Liver (tissue), 9 donors: ENCODE results near the gene CELF2. TPM values are rescaled to one million over a fixed set of nuclear protein-coding genes. Genes with fewer than 3 reads are reported as not detected.

Experiments used
- DNase-seq: peaks from one replicate; pipeline ENCODE4 v3.0.0-alpha.2; 2017; ENCODE audit warnings: low spot score
- H3K27ac ChIP-seq, 2 donors: one replicate each; pipeline ENCODE4 v1.7.0; 2013; ENCODE audit warnings: inconsistent platforms in 2 of 2, low read length in 2 of 2, control low read depth in 1 of 2, low read depth in 1 of 2, mild to moderate bottlenecking in 1 of 2
- H3K27me3 ChIP-seq, 4 donors: one replicate each; pipeline versions ENCODE4 v1.6.1 to v1.7.0; 2013; ENCODE audit warnings: low read length in 3 of 4, inconsistent platforms in 1 of 4, mild to moderate bottlenecking in 1 of 4, moderate library complexity in 1 of 4; ENCODE audit not compliant: control insufficient read depth in 4 of 4, insufficient read depth in 4 of 4
- H3K36me3 ChIP-seq, 4 donors: one replicate each; pipeline versions ENCODE4 v1.6.1 to v1.7.0; 2013; ENCODE audit warnings: low read length in 3 of 4, mild to moderate bottlenecking in 3 of 4, low read depth in 1 of 4, moderate library complexity in 1 of 4; ENCODE audit not compliant: control insufficient read depth in 4 of 4, insufficient read depth in 3 of 4
- H3K4me1 ChIP-seq, 4 donors: one replicate each; pipeline versions ENCODE4 v1.6.1 to v1.7.0; 2013; ENCODE audit warnings: low read length in 3 of 4, mild to moderate bottlenecking in 3 of 4, moderate library complexity in 1 of 4; ENCODE audit not compliant: control insufficient read depth in 4 of 4, insufficient read depth in 4 of 4
- H3K4me3 ChIP-seq, 3 donors: one replicate each; pipeline versions ENCODE4 v1.6.1 to v1.7.0; 2013; ENCODE audit warnings: low read length in 3 of 3, control low read depth in 1 of 3, low read depth in 1 of 3, mild to moderate bottlenecking in 1 of 3
- H3K9ac ChIP-seq, 2 donors: one replicate each; pipeline ENCODE4 v1.7.0; 2013; ENCODE audit warnings: low read length in 2 of 2, mild to moderate bottlenecking in 2 of 2, moderate library complexity in 2 of 2, control low read depth in 1 of 2, low read depth in 1 of 2
- H3K9me3 ChIP-seq, 4 donors: one replicate each; pipeline versions ENCODE4 v1.6.1 to v1.7.0; 2013; ENCODE audit warnings: low read length in 3 of 4; ENCODE audit not compliant: control insufficient read depth in 4 of 4
- EGR1 ChIP-seq, 2 donors: IDR thresholded peaks; 2 replicates each; pipeline ENCODE4 v1.6.1; 2016 to 2018; ENCODE audit warnings: antibody characterized with exemption in 2 of 2, low read depth in 2 of 2
- FOXA1 ChIP-seq: IDR thresholded peaks from 2 replicates; pipeline ENCODE4 v1.6.1; 2016; ENCODE audit warnings: antibody characterized with exemption
- FOXA2 ChIP-seq: IDR thresholded peaks from 2 replicates; pipeline ENCODE4 v1.6.1; 2016; ENCODE audit warnings: antibody characterized with exemption
- GABPA ChIP-seq, 2 donors: IDR thresholded peaks in 1 of 2; conservative IDR thresholded peaks in 1 of 2; 2 replicates each; pipeline ENCODE4 v1.6.1; 2016; ENCODE audit warnings: antibody characterized with exemption in 2 of 2, mild to moderate bottlenecking in 1 of 2, moderate library complexity in 1 of 2
- HNF4A ChIP-seq, 2 donors: conservative IDR thresholded peaks; 2 replicates each; pipeline ENCODE4 v1.6.1; 2016; ENCODE audit warnings: antibody characterized with exemption in 2 of 2, mild to moderate bottlenecking in 2 of 2
- HNF4G ChIP-seq: IDR thresholded peaks from 2 replicates; pipeline ENCODE4 v1.6.1; 2016; ENCODE audit warnings: antibody characterized with exemption
- JUND ChIP-seq, 2 donors: IDR thresholded peaks; 2 replicates each; pipeline ENCODE4 v1.6.1; 2016; ENCODE audit warnings: antibody characterized with exemption in 2 of 2
- NR2F2 ChIP-seq: IDR thresholded peaks from 2 replicates; pipeline ENCODE4 v1.6.1; 2016; ENCODE audit warnings: antibody characterized with exemption
- RAD21 ChIP-seq, 2 donors: IDR thresholded peaks; 2 replicates each; pipeline ENCODE4 v1.6.1; 2016; ENCODE audit warnings: antibody characterized with exemption in 2 of 2, mild to moderate bottlenecking in 2 of 2
- RXRA ChIP-seq, 2 donors: IDR thresholded peaks; 2 replicates each; pipeline ENCODE4 v1.6.1; 2017 to 2018; ENCODE audit warnings: antibody characterized with exemption in 2 of 2, mild to moderate bottlenecking in 1 of 2
- SP1 ChIP-seq: IDR thresholded peaks from 2 replicates; pipeline ENCODE4 v1.6.1; 2018; ENCODE audit warnings: antibody characterized with exemption, mild to moderate bottlenecking
- TAF1 ChIP-seq: conservative IDR thresholded peaks from 2 replicates; pipeline ENCODE4 v1.6.1; 2016; ENCODE audit warnings: antibody characterized with exemption, mild to moderate bottlenecking
- YY1 ChIP-seq: IDR thresholded peaks from 2 replicates; pipeline ENCODE4 v1.6.1; 2016; ENCODE audit warnings: antibody characterized with exemption, mild to moderate bottlenecking
- WGBS: extraction: QIAGEN DNeasy Blood & Tissue Kit; methylation state at CpG from one replicate; pipeline ENCODE4 v1.1.7; 2013; 5-methylcytosine and 5-hydroxymethylcytosine counted together
- polyA plus RNA-seq, 2 donors: library from polyadenylated mRNA; stranded (reverse) in 1 of 2; unstranded in 1 of 2; fragments of 200-250 nt in 1 of 2; fragments of >200 nt in 1 of 2; fragmentation: Nextera tagmentation in 1 of 2; extraction: Ambion mirVana in 1 of 2; gene quantifications; one replicate each; pipeline versions ENCODE4 v1.2.1 to v1.2.3, GENCODE V29; 2013 to 2015
- total RNA-seq, 2 donors: library from RNA; depleted of rRNA; stranded (reverse); fragments of >200 nt; gene quantifications; one replicate each; pipeline ENCODE4 v1.2.3, GENCODE V29; 2014
- TF ChIP-seq, protein P1 (sequence below): IDR thresholded peaks from 2 replicates; pipeline ENCODE4 v1.6.1; 2016; ENCODE audit warnings: antibody characterized with exemption
- TF ChIP-seq, protein P2 (sequence below): IDR thresholded peaks from 2 replicates; pipeline ENCODE4 v1.6.1; 2016; ENCODE audit warnings: antibody characterized with exemption
- TF ChIP-seq, protein P3 (sequence below): fragments of 150-350 bp; IDR thresholded peaks from 2 replicates; pipeline ENCODE4 v1.5.1; 2017; ENCODE audit warnings: improper control_type of control experiment, low read depth, low read length; ENCODE audit not compliant: missing input control
- TF ChIP-seq, protein P4 (sequence below): IDR thresholded peaks from 2 replicates; pipeline ENCODE4 v1.6.1; 2016; ENCODE audit warnings: antibody characterized with exemption, mild to moderate bottlenecking
- TF ChIP-seq, protein P5 (sequence below): IDR thresholded peaks from 2 replicates; pipeline ENCODE4 v1.6.1; 2016; ENCODE audit warnings: antibody characterized with exemption
- donor health status: healthy.
- donor health status: healthy.
- donor health status: healthy.
- donor health status: healthy.
- donor health status: healthy.

The CELF2 gene
- total and polyA plus RNA-seq, 4 donors = 1.4 to 8.5 (median 5.6) TPM

DNA sequence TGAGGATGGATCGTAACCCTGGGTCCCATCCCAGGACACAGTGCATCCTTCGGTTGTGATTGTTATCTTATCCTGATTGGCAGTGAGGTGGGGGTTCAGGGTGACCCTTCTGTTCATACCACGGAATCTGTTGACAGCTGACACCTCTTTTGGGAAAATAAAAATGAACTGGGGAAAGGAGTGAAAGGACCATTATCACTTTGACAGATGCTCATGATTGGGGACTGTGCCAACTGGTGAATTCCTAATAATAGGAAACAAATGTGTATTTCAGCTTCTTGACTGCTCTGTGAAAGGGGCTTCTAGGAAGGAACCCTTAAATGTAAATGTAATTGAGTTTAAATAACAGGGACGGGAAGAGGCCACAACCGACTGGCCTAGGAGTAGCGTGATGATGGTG lies 65.4 kb downstream of the CELF2 start:
- Histone ChIP-seq H3K27me3 (no peaks in the 10 kb centered on the region), H3K4me3 (no peak overlapping the region), H3K36me3 (no peaks in the 10 kb centered on the region), H3K27ac (no peak overlapping the region), H3K9ac (no peak overlapping the region), H3K9me3 (peaks cover 0 to 1% (median 0%) of the 10 kb centered on the region in 4 donors), H3K4me1 (no peaks in the 10 kb centered on the region)
- no peak for TF ChIP-seq FOXA1
- no peak for DNase-seq
- 81% methylated on average over 6 of the region's 6 CpGs for WGBS

DNA sequence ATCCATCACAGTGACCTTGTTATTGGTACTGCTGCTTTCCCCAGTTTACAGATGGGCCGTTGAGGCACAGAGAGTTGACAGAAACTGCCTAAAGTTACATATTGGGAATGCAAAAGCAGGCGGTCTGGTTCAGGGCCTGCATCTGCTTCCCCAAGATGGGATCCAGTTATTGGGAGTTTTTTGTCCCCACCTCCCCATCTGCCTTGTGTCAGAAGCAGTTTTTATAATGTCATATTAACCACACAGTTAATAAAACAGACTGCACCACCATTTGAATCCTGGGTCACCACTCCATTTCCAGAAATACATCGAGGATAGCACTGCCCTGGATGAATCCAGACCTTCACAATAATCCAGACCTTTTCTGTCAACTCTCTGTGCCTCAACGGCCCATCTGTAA lies 67.9 kb downstream of the CELF2 start:
- WGBS = 69% methylated on average over 4 of the region's 4 CpGs

More for the DNA sequence above, 67.9 kb downstream of the CELF2 start:
- no peaks in the 10 kb centered on the region for H3K27me3 ChIP-seq
- DNase-seq = no peak
- H3K36me3 ChIP-seq = no peaks in the 10 kb centered on the region
- no peak overlapping the region for H3K9ac ChIP-seq
- H3K9me3 ChIP-seq = peaks cover 0 to 3% (median 0%) of the 10 kb centered on the region in 4 donors
- TF ChIP-seq SP1 = no peak
- TF ChIP-seq, protein P1, sequence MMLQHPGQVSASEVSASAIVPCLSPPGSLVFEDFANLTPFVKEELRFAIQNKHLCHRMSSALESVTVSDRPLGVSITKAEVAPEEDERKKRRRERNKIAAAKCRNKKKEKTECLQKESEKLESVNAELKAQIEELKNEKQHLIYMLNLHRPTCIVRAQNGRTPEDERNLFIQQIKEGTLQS = no peak
- TF ChIP-seq, protein P2, sequence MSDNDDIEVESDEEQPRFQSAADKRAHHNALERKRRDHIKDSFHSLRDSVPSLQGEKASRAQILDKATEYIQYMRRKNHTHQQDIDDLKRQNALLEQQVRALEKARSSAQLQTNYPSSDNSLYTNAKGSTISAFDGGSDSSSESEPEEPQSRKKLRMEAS = no peak
- TF ChIP-seq NR2F2 = no peak
- TF ChIP-seq GABPA (IDR thresholded peaks at IDR 0.05 in 1 of 2, conservative IDR thresholded peaks at IDR 0.05 in 1 of 2) = no peak
- TF ChIP-seq HNF4A (conservative IDR thresholded peaks at IDR 0.05) = no peak
- TF ChIP-seq RAD21 (IDR thresholded peaks at IDR 0.05) = no peak
- no peak for TF ChIP-seq FOXA2
- TF ChIP-seq, protein P3, sequence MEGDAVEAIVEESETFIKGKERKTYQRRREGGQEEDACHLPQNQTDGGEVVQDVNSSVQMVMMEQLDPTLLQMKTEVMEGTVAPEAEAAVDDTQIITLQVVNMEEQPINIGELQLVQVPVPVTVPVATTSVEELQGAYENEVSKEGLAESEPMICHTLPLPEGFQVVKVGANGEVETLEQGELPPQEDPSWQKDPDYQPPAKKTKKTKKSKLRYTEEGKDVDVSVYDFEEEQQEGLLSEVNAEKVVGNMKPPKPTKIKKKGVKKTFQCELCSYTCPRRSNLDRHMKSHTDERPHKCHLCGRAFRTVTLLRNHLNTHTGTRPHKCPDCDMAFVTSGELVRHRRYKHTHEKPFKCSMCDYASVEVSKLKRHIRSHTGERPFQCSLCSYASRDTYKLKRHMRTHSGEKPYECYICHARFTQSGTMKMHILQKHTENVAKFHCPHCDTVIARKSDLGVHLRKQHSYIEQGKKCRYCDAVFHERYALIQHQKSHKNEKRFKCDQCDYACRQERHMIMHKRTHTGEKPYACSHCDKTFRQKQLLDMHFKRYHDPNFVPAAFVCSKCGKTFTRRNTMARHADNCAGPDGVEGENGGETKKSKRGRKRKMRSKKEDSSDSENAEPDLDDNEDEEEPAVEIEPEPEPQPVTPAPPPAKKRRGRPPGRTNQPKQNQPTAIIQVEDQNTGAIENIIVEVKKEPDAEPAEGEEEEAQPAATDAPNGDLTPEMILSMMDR = no peak
- no peak for TF ChIP-seq RXRA (IDR thresholded peaks at IDR 0.05)
- TF ChIP-seq, protein P4, sequence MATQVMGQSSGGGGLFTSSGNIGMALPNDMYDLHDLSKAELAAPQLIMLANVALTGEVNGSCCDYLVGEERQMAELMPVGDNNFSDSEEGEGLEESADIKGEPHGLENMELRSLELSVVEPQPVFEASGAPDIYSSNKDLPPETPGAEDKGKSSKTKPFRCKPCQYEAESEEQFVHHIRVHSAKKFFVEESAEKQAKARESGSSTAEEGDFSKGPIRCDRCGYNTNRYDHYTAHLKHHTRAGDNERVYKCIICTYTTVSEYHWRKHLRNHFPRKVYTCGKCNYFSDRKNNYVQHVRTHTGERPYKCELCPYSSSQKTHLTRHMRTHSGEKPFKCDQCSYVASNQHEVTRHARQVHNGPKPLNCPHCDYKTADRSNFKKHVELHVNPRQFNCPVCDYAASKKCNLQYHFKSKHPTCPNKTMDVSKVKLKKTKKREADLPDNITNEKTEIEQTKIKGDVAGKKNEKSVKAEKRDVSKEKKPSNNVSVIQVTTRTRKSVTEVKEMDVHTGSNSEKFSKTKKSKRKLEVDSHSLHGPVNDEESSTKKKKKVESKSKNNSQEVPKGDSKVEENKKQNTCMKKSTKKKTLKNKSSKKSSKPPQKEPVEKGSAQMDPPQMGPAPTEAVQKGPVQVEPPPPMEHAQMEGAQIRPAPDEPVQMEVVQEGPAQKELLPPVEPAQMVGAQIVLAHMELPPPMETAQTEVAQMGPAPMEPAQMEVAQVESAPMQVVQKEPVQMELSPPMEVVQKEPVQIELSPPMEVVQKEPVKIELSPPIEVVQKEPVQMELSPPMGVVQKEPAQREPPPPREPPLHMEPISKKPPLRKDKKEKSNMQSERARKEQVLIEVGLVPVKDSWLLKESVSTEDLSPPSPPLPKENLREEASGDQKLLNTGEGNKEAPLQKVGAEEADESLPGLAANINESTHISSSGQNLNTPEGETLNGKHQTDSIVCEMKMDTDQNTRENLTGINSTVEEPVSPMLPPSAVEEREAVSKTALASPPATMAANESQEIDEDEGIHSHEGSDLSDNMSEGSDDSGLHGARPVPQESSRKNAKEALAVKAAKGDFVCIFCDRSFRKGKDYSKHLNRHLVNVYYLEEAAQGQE = no peak
- TF ChIP-seq, protein P5, sequence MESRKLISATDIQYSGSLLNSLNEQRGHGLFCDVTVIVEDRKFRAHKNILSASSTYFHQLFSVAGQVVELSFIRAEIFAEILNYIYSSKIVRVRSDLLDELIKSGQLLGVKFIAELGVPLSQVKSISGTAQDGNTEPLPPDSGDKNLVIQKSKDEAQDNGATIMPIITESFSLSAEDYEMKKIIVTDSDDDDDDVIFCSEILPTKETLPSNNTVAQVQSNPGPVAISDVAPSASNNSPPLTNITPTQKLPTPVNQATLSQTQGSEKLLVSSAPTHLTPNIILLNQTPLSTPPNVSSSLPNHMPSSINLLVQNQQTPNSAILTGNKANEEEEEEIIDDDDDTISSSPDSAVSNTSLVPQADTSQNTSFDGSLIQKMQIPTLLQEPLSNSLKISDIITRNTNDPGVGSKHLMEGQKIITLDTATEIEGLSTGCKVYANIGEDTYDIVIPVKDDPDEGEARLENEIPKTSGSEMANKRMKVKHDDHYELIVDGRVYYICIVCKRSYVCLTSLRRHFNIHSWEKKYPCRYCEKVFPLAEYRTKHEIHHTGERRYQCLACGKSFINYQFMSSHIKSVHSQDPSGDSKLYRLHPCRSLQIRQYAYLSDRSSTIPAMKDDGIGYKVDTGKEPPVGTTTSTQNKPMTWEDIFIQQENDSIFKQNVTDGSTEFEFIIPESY = no peak
- no peak for TF ChIP-seq FOXA1
- no peak for TF ChIP-seq TAF1
- no peak for TF ChIP-seq YY1
- TF ChIP-seq HNF4G = no peak
- TF ChIP-seq JUND (IDR thresholded peaks at IDR 0.05) = no peak
- no peak for TF ChIP-seq EGR1 (IDR thresholded peaks at IDR 0.05; ENCODE audit: low read depth in 2 of 2)
- no peak overlapping the region for H3K27ac ChIP-seq
- H3K4me3 ChIP-seq = no peak overlapping the region
- no peaks in the 10 kb centered on the region for H3K4me1 ChIP-seq
